ENCODE results near the gene CDH22. TPM values are rescaled to one million over a fixed set of nuclear protein-coding genes. Genes with fewer than 3 reads are reported as not detected.

Gene CDH22
- total and polyA plus RNA-seq, 2 donors from 2014 or later, result 0.19 to 1.6 TPM

GRCh38 chr20:46220455-46221207, 87.7 kb downstream of the CDH22 start:
- peaks cover 5% of the 10 kb centered on the region for H3K27me3 ChIP-seq (ENCODE audit: control insufficient read depth, insufficient read depth, low read length)
- no peak for TF ChIP-seq CTCF (IDR thresholded peaks at IDR 0.05; ENCODE audit: borderline replicate concordance, extremely low read depth, insufficient read depth)
- H3K9ac ChIP-seq (ENCODE audit: low read length in 3 of 3), result no peak overlapping the region
- no peaks in the 10 kb centered on the region for H3K36me3 ChIP-seq (ENCODE audit: control insufficient read depth in 2 of 3, insufficient read depth in 3 of 3, low read length in 3 of 3)
- peak in 4 of 5 donors; percentile 82 to 88 (median 84) for DNase-seq
- no peak for FAIRE-seq
- intact Hi-C loops (cut with DNase I), result no loop called here
- H3K4me1 ChIP-seq (ENCODE audit: control insufficient read depth in 2 of 3, insufficient read depth in 2 of 3, low read depth in 1 of 3, low read length in 3 of 3), result no peaks in the 10 kb centered on the region
- H3K4me3 ChIP-seq (ENCODE audit: low read length in 3 of 3), result no peak overlapping the region
- H3K9me3 ChIP-seq (ENCODE audit: control insufficient read depth in 2 of 3, insufficient read depth in 1 of 3, low read length in 3 of 3), result no peaks in the 10 kb centered on the region
- H3K27ac ChIP-seq (ENCODE audit: low read depth in 2 of 2, low read length in 2 of 2), result no peak overlapping the region

GRCh38 chr20:46219920-46220319, 88.4 kb downstream of the CDH22 start:
- Histone ChIP-seq H3K27ac (ENCODE audit: low read depth in 2 of 2, low read length in 2 of 2) (no peak overlapping the region), H3K9ac (ENCODE audit: low read length in 3 of 3) (no peak overlapping the region), H3K36me3 (ENCODE audit: control insufficient read depth in 2 of 3, insufficient read depth in 3 of 3, low read length in 3 of 3) (no peaks in the 10 kb centered on the region), H3K4me1 (ENCODE audit: control insufficient read depth in 2 of 3, insufficient read depth in 2 of 3, low read depth in 1 of 3, low read length in 3 of 3) (no peaks in the 10 kb centered on the region), H3K27me3 (ENCODE audit: control insufficient read depth, insufficient read depth, low read length) (peaks cover 1% of the 10 kb centered on the region), H3K4me3 (ENCODE audit: low read length in 3 of 3) (no peak overlapping the region), H3K9me3 (ENCODE audit: control insufficient read depth in 2 of 3, insufficient read depth in 1 of 3, low read length in 3 of 3) (no peaks in the 10 kb centered on the region)
- intact Hi-C loops (cut with DNase I), result no loop called here
- TF ChIP-seq CTCF (IDR thresholded peaks at IDR 0.05; ENCODE audit: borderline replicate concordance, extremely low read depth, insufficient read depth), result no peak
- FAIRE-seq (no peak), DNase-seq (no peak)

GRCh38 chr20:46219190-46219589, 89.1 kb downstream of the CDH22 start:
- no peak overlapping the region for H3K9ac ChIP-seq (ENCODE audit: low read length in 3 of 3)
- no peaks in the 10 kb centered on the region for H3K4me1 ChIP-seq (ENCODE audit: control insufficient read depth in 2 of 3, insufficient read depth in 2 of 3, low read depth in 1 of 3, low read length in 3 of 3)
- H3K9me3 ChIP-seq (ENCODE audit: control insufficient read depth in 2 of 3, insufficient read depth in 1 of 3, low read length in 3 of 3), result no peaks in the 10 kb centered on the region
- no peaks in the 10 kb centered on the region for H3K36me3 ChIP-seq (ENCODE audit: control insufficient read depth in 2 of 3, insufficient read depth in 3 of 3, low read length in 3 of 3)
- TF ChIP-seq CTCF (IDR thresholded peaks at IDR 0.05; ENCODE audit: borderline replicate concordance, extremely low read depth, insufficient read depth), result no peak
- H3K27me3 ChIP-seq (ENCODE audit: control insufficient read depth, insufficient read depth, low read length), result no peaks in the 10 kb centered on the region
- H3K4me3 ChIP-seq (ENCODE audit: low read length in 3 of 3), result no peak overlapping the region
- intact Hi-C loops (cut with DNase I), result no loop called here
- no peak for DNase-seq
- no peak for FAIRE-seq
- H3K27ac ChIP-seq (ENCODE audit: low read depth in 2 of 2, low read length in 2 of 2), result no peak overlapping the region
